Activated T-cell treated with anti-CD3 and anti-CD28 coated beads, Interleukin-2, amount 50 U/mL, for 1 hour (primary cell): ENCODE results near the gene FLNB.
A peak's percentile ranks its signal among the peaks of the same experiment; 100 is the strongest.

Experiments
- DNase-seq: peaks from one replicate; pipeline ENCODE4 v3.0.0-alpha.2; 2020

FLNB gene

DNA sequence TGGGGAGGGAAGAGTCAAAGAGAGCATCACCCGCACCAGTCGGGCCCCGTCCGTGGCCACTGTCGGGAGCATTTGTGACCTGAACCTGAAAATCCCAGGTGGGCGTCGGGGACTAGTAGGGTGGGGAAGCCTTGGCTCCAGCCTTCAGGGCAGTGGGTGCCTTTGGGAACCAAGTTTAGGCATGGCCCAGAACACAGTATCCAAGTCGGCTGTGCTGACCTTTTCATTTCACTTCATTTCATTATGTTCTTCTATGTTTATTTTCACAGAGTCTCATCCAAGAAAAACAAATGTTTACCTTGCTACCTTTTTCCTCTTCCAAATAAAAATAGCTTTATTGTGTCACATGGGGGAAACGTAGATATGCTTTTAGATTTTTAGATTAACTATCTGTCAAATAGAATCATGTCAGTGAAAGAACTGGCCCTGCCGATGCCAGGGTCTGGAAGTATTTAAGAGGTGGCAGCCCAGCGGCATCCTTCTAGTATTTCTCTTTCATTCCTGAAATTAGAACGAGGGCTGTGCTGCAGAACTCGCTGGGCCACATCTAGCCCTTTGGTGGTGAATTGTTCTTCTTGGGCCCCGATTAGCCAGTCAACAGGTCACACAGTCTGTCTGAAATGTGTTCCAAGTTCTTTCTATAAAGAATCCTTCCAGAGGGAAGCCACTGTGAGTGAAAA, 142.0 kb downstream of the FLNB start:
- no peak for DNase-seq

DNA sequence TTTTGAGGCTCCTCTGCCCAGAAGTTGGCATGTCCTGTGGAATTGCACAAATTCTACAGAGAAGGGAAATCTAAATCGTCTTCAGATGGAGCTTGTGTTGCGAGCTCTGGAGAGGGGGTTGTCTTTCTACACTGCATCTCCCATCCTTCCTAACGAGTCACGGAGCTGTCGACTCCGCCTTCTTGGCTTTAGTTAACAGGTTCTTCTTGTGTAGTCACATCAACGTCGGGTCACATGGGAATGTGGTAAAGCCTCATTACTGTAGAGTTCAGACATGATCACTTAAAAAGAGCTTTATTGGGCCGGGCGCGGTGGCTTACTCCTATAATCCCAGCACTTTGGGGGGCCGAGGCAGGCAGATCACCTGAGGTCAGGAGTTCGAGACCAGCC, 142.6 kb downstream of the FLNB start:
- DNase-seq: no peak

DNA sequence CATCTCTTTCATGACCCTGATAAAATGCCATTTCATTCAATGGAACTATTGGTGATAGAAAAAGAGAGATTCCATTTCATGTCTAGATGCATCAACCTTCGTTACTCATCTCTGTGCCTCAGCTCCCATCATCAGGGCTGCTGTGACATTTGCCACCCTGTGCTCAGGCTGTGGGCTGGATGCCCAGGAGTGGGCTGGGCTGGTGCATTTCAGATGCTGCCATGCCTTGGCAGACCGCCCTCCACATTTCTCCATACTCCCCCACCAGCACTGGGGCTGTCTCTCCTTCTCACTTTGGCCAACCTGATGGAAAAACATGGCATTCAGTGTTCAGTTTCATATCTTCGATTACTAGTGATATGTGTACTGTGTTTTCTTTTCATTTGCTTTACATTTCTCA, 143.4 kb downstream of the FLNB start:
- DNase-seq: no peak

DNA sequence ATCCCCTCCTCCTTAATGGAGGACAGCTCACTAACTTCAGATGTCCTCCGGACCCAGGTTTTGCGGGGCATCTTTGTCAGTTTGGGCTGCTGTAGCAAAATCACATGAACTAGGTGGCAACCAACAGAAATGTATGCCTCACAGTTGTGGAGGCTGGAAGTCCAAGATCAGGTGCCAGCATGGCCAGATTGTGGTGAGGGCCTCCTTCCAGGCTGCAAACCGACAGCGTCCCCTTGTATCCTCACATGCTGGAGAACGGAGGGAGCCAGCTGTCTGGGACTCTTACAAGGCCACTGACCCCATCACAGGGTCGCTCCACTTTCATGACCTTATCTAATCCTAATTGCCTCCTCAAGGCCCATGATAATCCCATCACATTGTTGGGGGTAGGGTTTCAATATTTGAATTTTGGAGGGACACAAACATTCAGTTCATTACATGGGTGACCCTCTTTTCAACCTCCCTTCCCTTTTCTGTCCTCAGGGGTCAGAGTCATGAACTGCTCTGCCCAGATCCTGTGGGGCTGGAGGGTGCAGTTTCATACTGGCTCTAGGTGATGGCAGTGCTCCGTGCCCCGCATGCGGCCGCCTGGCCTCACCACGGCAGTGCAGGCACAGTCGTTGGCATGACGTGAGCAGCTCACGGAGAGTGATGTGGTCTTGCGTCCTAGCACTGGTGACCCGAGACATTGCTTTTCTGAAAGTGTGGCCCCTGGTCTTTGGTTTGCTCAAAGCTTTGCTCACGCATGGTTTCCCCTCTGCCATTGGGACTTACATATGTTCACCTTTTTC, 144.2 kb downstream of the FLNB start:
- DNase-seq: no peak

DNA sequence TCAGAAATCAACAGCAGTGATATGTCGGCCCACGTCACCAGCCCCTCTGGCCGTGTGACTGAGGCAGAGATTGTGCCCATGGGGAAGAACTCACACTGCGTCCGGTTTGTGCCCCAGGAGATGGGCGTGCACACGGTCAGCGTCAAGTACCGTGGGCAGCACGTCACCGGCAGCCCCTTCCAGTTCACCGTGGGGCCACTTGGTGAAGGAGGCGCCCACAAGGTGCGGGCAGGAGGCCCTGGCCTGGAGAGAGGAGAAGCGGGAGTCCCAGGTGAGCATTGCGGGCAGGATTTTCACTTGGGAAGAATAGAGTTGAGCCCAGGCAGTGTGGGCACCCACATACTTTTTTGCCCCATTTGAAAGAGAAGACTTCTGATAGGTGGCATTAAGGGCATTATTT, 145.1 kb downstream of the FLNB start:
- DNase-seq: no peak

DNA sequence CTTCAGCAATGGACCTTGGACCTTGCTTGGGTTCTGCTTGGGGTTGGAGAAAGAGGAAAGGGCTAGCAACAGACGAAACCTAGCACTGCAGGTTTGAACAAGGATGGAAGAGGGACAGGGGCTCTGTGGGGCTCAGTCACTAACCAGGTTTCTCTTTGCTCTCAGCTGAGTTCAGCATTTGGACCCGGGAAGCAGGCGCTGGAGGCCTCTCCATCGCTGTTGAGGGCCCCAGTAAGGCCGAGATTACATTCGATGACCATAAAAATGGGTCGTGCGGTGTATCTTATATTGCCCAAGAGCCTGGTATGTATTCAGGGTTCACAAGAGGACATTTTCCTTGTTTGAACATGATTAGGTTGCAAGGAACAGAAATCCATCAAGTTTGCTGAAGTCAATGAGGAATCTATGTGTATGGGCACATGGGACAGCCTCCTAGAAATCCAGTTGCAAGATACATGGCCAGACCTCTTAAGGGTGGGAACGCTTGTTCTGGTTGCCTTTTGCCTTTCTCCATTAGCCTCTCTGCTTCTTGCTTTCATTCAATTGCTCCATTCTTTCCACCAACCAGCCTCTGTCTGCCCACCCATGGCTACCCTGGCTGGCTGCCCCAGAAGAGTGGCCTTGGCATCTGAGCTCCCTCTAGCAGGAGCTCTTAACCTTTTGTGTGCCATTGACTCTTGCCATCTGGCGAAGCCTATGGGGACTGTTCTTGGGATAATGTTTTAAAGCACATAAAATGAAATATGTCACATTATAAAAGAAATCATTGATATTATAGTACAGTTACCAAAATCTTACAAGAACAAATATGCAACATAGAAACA, 146.6 kb downstream of the FLNB start:
- DNase-seq: no peak

DNA sequence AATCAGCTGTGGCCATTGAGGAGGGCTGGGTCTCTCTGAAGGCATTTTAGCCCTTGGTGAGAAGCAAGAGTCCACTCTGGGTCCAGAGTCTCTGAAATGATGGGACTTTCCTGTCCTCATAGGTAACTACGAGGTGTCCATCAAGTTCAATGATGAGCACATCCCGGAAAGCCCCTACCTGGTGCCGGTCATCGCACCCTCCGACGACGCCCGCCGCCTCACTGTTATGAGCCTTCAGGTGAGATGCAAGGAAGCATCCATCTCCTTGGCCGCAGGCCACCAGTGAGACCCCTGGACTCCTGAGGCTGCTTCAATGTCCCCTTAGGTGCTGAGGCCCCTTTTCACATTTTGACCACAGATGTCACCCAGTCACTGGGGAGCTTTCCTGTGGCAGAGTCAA, 147.6 kb downstream of the FLNB start:
- no peak for DNase-seq

DNA sequence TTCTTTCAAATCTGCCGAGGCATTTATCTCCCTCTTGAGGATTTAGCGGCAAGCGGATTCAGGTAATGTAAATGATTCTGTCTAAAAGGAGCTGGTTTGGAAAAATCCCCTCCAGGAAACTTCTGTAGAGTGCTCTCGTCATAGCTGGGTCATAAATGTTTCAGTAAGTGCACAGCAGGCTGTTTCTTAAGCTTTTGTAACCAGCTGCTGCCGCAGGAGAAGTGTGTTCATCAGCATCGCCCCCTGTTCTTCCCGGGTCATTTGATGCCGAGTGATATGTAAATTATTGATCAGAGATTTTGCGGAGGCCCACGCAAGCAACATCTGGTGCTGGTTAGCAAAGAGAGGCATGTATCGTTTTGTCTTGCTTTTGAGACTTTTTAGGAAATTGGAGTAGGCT, 149.5 kb downstream of the FLNB start:
- no peak for DNase-seq

DNA sequence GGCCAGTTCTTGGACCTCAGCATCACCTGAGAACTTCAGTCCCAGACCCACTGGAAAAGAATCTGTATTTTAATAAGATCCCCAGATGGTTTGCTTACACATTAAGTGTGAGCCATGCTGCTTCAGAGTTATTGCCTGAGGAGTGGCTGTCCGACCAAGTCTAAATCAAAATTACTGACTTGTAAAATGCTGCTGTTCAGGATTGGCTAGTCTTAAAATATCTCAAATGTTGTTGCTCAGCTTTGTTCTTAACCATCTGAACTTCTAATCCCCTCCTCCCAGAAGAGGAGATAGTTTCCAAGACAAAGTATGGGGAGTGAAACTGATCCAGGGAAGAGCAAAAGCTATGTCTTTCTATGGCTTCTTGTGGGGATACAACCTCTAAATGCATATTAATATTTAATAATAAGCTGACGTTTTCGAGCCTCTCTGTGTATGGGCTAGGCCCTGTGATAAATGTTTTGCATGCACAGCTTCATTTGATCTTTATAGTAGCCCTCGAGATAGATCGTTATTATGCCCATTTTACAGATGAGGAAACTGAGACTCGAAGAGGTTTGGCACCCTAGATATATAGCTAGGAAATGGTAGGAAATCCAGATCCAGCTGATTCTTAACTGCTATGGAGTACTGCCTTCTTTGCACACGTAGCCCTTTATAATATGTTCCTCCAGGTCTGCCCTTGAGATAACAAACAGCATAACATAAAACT, 150.4 kb downstream of the FLNB start:
- DNase-seq: no peak

DNA sequence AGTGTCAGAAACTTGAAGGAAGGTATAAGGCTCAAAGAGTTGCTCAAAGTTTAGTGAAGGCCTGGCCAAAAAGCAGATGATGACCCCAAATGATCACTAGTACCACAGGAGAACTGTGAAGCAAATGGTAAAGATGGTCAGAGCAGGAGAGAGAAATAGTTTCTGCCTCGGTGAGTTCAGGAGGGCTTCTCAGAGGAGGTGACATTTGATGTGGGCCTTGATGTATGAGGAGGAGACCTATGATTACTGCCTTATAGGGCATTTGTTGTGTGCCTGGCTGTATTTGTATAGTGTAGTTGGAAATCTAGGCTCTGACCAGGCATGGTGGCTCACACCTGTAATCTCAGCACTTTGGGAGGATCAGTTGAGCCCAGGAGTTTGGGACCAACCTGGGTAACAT, 152.2 kb downstream of the FLNB start:
- DNase-seq: no peak

DNA sequence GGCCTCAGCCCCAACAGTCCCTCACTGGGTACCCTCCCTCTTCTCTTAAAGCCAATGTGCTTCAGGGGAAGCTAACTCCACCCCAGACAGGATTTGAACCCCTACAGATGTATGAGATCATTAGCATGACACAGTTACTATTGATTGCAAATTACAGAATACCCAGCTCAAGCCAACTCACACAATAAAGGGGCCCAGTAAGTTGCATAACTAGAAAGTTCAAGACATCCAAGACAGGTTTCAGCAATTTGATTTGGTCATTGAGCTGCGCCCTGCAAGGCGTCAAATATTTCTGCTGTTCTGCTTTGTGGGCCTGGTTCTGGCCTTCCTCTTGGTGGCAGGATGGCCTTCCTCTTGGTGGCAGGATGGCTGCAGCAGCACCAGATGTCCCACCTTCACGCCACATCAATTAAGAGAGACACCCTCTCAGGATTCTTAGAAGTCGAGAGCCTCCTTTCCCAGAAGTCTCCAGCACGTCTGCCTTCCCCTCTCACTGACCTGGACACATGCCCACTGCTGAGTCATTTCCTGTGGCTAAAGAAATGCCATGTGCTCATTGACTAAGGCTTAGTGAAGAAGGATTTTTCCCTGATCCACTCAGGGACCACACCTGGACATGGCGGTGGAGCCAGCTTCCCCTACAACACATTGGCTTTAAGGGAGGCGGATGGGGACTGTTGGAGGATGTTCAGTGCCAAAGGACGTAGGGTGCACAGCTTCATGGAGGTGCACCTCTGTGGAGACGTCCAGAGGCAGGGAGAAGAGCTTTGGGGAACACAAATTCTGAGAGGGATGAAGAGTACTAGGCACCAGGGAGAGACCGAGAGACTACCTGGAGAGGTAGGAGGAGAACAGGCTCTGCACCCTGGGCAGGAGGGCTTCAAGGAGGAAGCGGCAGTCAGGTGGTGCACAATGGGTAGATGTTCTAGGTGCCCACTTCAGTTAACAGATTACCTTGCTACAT, 153.5 kb downstream of the FLNB start:
- no peak for DNase-seq

DNA sequence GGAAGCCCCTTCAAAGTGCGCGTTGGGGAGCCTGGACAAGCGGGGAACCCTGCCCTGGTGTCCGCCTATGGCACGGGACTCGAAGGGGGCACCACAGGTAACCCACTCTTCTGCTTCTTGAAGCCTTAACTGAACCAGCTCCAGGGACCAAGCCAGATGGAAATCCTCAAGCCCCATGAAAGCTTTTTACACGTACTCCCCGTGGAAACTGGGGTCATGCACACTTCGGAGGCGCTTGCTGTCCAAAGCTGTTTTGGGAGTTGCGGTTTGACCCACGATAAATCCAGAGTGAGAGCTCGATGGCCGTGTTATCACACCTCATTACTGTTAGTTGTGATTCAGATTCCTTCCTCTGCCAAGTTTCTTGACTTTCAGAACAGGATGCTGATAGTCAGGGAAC, 155.0 kb downstream of the FLNB start:
- DNase-seq: no peak

DNA sequence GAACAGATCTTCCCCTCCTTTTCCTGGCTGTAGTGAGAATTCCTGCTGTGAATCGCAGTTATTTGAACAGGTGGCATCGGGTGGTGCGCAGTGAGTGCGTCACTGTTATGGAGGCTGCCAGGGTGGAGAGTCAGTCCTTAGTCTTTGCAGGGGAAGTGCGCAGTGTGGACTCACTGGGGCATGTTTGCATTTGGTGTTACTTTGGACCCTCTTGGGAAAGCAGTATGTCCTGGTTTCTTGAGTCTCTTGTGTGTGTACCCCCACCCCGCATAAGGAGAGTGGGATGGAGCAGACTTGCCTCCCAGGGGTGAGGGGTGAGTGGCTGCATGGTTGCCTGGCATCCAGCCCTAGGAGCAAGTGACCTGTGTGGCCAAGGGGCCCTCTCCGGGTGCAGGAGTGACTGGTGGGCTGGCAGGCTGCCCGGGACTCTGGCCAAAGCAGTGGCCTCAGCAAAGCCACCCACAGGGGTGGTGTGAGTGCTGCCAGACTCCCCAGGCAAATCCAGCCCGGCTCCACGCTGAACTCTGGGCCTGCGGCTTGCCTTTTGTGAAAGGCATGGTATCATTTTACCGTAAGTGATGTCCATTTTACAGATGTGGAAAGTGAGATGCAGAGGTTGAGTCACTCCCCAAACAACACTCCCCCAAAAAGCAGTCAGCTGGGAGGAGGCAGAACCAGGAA, 156.1 kb downstream of the FLNB start:
- DNase-seq: no peak

DNA sequence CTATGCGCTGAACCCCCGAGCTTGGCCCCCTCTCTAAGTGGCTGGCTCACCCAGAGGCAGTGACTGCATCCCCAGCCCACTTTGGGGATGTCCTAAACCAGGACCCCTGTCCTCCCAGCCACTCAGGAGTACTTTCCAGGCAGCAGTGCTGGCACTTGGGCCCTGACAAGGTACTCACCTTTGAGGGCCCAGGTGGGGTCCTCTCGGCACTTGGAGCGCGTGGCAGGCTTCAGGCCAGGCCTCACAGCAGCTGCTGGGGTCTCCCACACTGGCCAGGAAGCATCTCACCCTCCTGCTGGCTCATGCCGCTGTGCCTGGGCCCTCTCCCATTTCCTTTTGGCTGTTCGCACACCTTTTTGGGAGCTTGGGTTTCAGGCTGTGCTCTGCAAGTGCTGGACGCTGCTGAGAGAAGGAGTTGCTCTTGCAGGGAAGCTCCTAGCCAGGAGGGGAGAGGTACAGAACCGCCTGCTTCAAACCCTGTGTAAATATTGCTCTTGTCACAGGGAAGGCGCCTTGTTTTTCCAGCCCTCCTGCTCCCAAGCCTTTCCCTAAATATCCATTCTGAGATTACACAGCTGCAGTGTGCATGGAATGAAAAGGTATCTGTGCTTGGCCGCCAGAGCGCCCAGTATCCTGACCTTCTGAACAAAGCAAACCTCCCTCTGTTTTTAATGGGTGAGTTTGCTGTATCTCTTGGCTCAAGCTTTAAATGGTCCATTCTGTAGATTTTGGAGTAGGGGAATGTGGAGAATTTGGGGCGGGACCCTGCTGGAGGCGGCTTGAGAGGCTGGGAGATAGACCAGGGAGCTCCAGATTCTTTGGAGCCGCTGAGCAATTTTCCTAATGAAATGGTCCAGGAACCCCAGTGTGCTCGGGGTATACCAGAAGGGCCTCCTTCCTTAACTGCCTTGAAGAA, 156.9 kb downstream of the FLNB start:
- DNase-seq: no peak

DNA sequence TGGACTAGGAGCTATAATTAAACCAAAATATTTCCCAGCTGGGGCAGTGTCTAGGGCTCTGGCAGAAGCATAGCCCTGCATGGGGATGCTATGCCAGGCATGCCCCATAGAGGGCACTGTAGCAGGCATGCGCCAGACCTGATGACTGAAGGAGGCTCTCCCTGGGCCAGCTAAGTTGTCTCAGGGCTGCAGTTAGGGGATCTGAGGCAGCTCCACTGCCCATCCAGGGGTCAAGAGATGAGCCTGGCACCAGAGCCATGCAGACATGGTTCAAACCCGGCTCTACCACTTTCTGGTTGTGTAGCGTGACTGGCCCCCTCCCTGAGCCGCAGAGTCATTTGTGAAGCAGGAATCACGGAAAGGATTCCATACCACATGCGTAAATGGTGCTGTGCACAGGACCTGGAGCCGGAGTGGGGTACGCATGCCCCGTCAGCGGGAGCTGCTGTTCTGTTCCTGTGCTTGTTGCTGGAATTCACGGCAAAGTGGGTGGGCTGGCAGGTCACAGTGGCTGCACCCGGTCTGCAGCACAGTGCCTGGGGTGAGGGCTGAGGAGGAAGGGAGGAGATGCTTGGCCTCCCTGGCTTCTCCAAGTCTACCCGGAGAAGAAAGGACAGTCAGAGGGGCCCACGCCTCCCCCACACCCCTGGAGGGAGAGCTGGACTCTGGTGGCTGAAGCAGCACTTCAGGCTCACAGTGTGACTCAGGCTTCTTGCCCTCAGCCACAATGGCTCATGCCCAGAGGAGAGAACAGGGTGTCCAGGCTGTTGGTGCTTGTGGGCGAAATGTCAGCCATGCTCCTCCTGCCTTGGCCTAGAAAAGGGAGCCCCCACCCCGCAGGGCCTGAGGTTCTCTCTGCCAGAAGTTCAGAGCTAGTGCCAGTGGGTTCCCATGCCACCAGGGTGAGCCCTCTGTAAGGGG, 159.5 kb downstream of the FLNB start:
- DNase-seq: peak; percentile 64

DNA sequence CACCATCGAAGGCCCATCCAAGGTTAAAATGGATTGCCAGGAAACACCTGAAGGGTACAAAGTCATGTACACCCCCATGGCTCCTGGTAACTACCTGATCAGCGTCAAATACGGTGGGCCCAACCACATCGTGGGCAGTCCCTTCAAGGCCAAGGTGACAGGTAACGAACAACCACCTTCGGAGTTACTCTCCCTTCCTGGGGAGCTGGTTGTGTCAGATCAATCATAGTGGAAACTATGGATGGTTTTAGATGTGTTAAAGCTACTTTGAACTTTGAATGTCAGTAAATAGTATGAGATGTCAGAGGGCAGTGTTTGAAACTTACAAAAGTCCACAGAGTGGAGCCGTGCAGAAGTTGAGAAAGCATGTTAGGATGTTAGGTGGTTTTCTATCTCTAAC, 160.3 kb downstream of the FLNB start:
- DNase-seq: no peak

DNA sequence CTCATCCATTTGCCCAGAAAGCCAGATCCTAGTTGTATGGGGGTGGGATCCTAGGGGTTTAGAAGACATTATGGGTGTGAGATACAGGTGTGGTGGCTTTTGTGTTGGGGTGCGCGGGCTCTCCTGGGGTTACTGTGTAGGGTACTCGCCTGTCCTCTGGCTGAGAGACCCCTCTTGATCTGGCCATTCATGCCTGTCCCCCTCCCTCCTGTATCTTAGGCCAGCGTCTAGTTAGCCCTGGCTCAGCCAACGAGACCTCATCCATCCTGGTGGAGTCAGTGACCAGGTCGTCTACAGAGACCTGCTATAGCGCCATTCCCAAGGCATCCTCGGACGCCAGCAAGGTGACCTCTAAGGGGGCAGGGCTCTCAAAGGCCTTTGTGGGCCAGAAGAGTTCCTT, 161.1 kb downstream of the FLNB start:
- no peak for DNase-seq

DNA sequence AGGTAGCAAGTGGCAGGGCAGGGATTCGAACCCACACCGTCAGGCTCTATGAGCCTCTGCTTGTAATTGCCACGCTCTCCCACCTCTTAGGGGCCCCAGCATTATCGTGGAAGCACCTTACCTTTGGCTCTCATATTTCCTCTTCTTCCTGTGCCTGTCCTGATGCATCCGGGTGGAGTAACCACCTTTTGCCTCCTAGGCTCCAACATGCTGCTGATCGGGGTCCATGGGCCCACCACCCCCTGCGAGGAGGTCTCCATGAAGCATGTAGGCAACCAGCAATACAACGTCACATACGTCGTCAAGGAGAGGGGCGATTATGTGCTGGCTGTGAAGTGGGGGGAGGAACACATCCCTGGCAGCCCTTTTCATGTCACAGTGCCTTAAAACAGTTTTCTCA, 162.2 kb downstream of the FLNB start:
- no peak for DNase-seq

DNA sequence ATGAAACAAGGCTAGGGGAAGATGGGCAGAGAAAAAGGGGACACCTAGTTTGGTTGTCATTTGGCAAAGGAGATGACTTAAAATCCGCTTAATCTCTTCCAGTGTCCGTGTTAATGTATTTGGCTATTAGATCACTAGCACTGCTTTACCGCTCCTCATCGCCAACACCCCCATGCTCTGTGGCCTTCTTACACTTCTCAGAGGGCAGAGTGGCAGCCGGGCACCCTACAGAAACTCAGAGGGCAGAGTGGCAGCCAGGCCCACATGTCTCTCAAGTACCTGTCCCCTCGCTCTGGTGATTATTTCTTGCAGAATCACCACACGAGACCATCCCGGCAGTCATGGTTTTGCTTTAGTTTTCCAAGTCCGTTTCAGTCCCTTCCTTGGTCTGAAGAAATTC, 162.9 kb downstream of the FLNB start:
- no peak for DNase-seq
